Progenitor cell of endocrine pancreas (in vitro differentiated cells): ENCODE data around the gene NFXL1. TPM values are rescaled to one million over a fixed set of nuclear protein-coding genes. Genes with fewer than 3 reads are reported as not detected.

ENCODE experiments used
- DNase-seq: peaks from one replicate; pipeline ENCODE4 v3.0.0; 2021; ENCODE audit warnings: low spot score; ENCODE audit not compliant: unreplicated experiment
- H3K27ac Mint-ChIP-seq: 2 replicates; pipeline ENCODE4 v1.8.0; 2021; ENCODE audit warnings: mild to moderate bottlenecking, moderate library complexity, mixed read lengths
- H3K27me3 Mint-ChIP-seq: 2 replicates; pipeline ENCODE4 v1.8.0; 2021; ENCODE audit warnings: mixed read lengths
- H3K36me3 Mint-ChIP-seq: 2 replicates; pipeline ENCODE4 v1.8.0; 2022; ENCODE audit warnings: mixed read lengths; ENCODE audit not compliant: insufficient read depth
- H3K4me1 Mint-ChIP-seq: 2 replicates; pipeline ENCODE4 v1.8.0; 2021; ENCODE audit warnings: low read depth, mixed read lengths
- H3K4me3 Mint-ChIP-seq: 2 replicates; pipeline ENCODE4 v1.8.0; 2021; ENCODE audit warnings: low read depth, mild to moderate bottlenecking, moderate library complexity, mixed read lengths
- H3K9me3 Mint-ChIP-seq: 2 replicates; pipeline ENCODE4 v1.8.0; 2021; ENCODE audit warnings: low read depth, mixed read lengths
- CTCF ChIP-seq: fragments of 200-600 bp; sonication (generic); IDR thresholded peaks from one replicate; pipeline ENCODE4 v1.5.0; 2021; ENCODE audit warnings: antibody characterized with exemption, mild to moderate bottlenecking; ENCODE audit not compliant: unreplicated experiment
- total RNA-seq: library from RNA; stranded (reverse); gene quantifications from 2 replicates; pipeline ENCODE4 v1.2.1, GENCODE V29; 2021

The NFXL1 gene
- total RNA-seq, 1 donor from 2014 or later, result 39.3 TPM

- Mint-ChIP-seq H3K36me3 (no peaks in the 10 kb centered on the region), H3K4me3 (no peak overlapping the region), H3K27ac (no peak overlapping the region), H3K9me3 (no peaks in the 10 kb centered on the region), H3K27me3 (no peaks in the 10 kb centered on the region), H3K4me1 (no peaks in the 10 kb centered on the region)
- no peak for DNase-seq
- TF ChIP-seq CTCF, result no peak
Observed at GRCh38 chr4:47819178-47819577, 95.2 kb downstream of the NFXL1 start.

- no peaks in the 10 kb centered on the region for H3K36me3 Mint-ChIP-seq
- TF ChIP-seq CTCF, result no peak
- H3K27me3 Mint-ChIP-seq, result no peaks in the 10 kb centered on the region
- no peak overlapping the region for H3K27ac Mint-ChIP-seq
- H3K9me3 Mint-ChIP-seq, result no peaks in the 10 kb centered on the region
- no peak for DNase-seq
- no peaks in the 10 kb centered on the region for H3K4me1 Mint-ChIP-seq
- no peak overlapping the region for H3K4me3 Mint-ChIP-seq
Observed at GRCh38 chr4:47817275-47817674, 97.1 kb downstream of the NFXL1 start.

- H3K4me3 Mint-ChIP-seq, result no peak overlapping the region
- no peak for DNase-seq
- H3K27ac Mint-ChIP-seq, result no peak overlapping the region
- H3K27me3 Mint-ChIP-seq, result no peaks in the 10 kb centered on the region
- H3K36me3 Mint-ChIP-seq, result no peaks in the 10 kb centered on the region
- TF ChIP-seq CTCF, result no peak
- no peaks in the 10 kb centered on the region for H3K4me1 Mint-ChIP-seq
- H3K9me3 Mint-ChIP-seq, result no peaks in the 10 kb centered on the region
Observed at GRCh38 chr4:47816748-47817147, 97.6 kb downstream of the NFXL1 start.

- Mint-ChIP-seq H3K4me3 (no peak overlapping the region), H3K27me3 (no peaks in the 10 kb centered on the region), H3K9me3 (no peaks in the 10 kb centered on the region), H3K27ac (no peak overlapping the region), H3K36me3 (no peaks in the 10 kb centered on the region), H3K4me1 (peaks cover 2% of the 10 kb centered on the region)
- no peak for TF ChIP-seq CTCF
- DNase-seq, result no peak
Observed at GRCh38 chr4:47814618-47815295, 99.6 kb downstream of the NFXL1 start.

GRCh38 chr4:47809654-47810203, 104.7 kb downstream of the NFXL1 start:
- DNase-seq, result no peak
- H3K27ac Mint-ChIP-seq, result no peak overlapping the region
- no peak overlapping the region for H3K4me3 Mint-ChIP-seq
- H3K4me1 Mint-ChIP-seq, result peaks cover 2% of the 10 kb centered on the region
- H3K27me3 Mint-ChIP-seq, result no peaks in the 10 kb centered on the region
- no peaks in the 10 kb centered on the region for H3K36me3 Mint-ChIP-seq
- H3K9me3 Mint-ChIP-seq, result no peaks in the 10 kb centered on the region
- TF ChIP-seq CTCF, result no peak
